H1 (cell line): Measurements from ENCODE around the gene CPNE5. TPM values are rescaled to one million over a fixed set of nuclear protein-coding genes. Genes with fewer than 3 reads are reported as not detected.

Experiments
- CTCF ChIA-PET: fragments of 300-600 bp; sonication (Branson Sonifier 250); formaldehyde crosslinking; loops from one replicate; lab custom pipeline; 2021; ENCODE audit not compliant: partially characterized antibody; lab: Charles Lee
- POLR2A ChIA-PET: fragments of 300-600 bp; sonication (Branson Sonifier 250); formaldehyde crosslinking; loops from one replicate; lab custom pipeline; 2021; ENCODE audit warnings: inconsistent platforms; ENCODE audit not compliant: partially characterized antibody; lab: Charles Lee
- DNase-seq, 2 experiments: peaks; one replicate each; pipeline versions ENCODE4 v3.0.0 to v3.0.0-alpha.2; 2010 to 2022; ENCODE audit warnings: low spot score in 2 of 2, low read depth in 1 of 2, mixed read lengths in 1 of 2
- FAIRE-seq: peaks from 2 replicates; lab custom pipeline; 2011; peaks lifted over from hg19 to GRCh38; lab: Jason Lieb, UNC
- H2AFZ ChIP-seq: 2 replicates; pipeline ENCODE4 v1.8.1; 2012; ENCODE audit warnings: low read length, inconsistent platforms
- H2AK5ac ChIP-seq: 2 replicates; pipeline ENCODE4 v1.6.1; 2013; ENCODE audit warnings: low read depth, low read length
- H2BK120ac ChIP-seq: replicated peaks from 2 replicates; pipeline ENCODE3; 2013; ENCODE audit warnings: low read depth, low read length, inconsistent platforms
- H2BK12ac ChIP-seq: 2 replicates; pipeline ENCODE4 v1.6.1; 2013; ENCODE audit warnings: low read depth, low read length
- H2BK15ac ChIP-seq: 2 replicates; pipeline ENCODE4 v1.6.1; 2013; ENCODE audit warnings: low read length
- H2BK20ac ChIP-seq: 2 replicates; pipeline ENCODE4 v1.6.1; 2013; ENCODE audit warnings: low read length
- H2BK5ac ChIP-seq: 2 replicates; pipeline ENCODE4 v1.6.1; 2013; ENCODE audit warnings: low read depth, low read length
- H3K14ac ChIP-seq: 2 replicates; pipeline ENCODE4 v1.6.1; 2013; ENCODE audit warnings: inconsistent platforms; ENCODE audit not compliant: insufficient read length
- H3K18ac ChIP-seq: 2 replicates; pipeline ENCODE4 v1.6.1; 2013; ENCODE audit warnings: low read length; ENCODE audit errors: extremely low read depth
- H3K23ac ChIP-seq: 2 replicates; pipeline ENCODE4 v1.6.1; 2013; ENCODE audit warnings: inconsistent platforms; ENCODE audit not compliant: insufficient read length
- H3K23me2 ChIP-seq: 2 replicates; pipeline ENCODE4 v1.6.1; 2013; ENCODE audit warnings: low read depth, low read length
- H3K27ac ChIP-seq: 2 replicates; pipeline ENCODE4 v1.6.1; 2011; ENCODE audit warnings: low read depth, low read length, inconsistent platforms
- H3K27me3 ChIP-seq, 4 experiments: replicated peaks in 1 of 4; 1 replicate in 1 of 4; 2 replicates in 3 of 4; pipeline versions ENCODE4 v1.6.1 to v1.8.1; 2011 to 2013; ENCODE audit warnings: low read length in 3 of 4, mild to moderate bottlenecking in 3 of 4, inconsistent platforms in 2 of 4, mixed read lengths in 2 of 4, moderate library complexity in 1 of 4; ENCODE audit not compliant: control insufficient read depth in 3 of 4, insufficient read depth in 3 of 4; ENCODE audit errors: extremely low read depth in 1 of 4
- H3K36me3 ChIP-seq, 4 experiments: 2 replicates each; pipeline versions ENCODE4 v1.6.1 to v1.8.1; 2011 to 2013; ENCODE audit warnings: mild to moderate bottlenecking in 4 of 4, low read length in 3 of 4, moderate library complexity in 2 of 4, control low read depth in 1 of 4, inconsistent platforms in 1 of 4; ENCODE audit not compliant: insufficient read depth in 4 of 4, control insufficient read depth in 2 of 4
- H3K4ac ChIP-seq: replicated peaks from 2 replicates; pipeline ENCODE3; 2013; ENCODE audit warnings: low read length, low read depth, mixed read lengths, inconsistent platforms; ENCODE audit not compliant: insufficient read length
- H3K4me1 ChIP-seq, 4 experiments: replicated peaks in 1 of 4; 1 replicate in 1 of 4; 2 replicates in 3 of 4; pipeline versions ENCODE4 v1.6.1 to v1.8.1; 2011 to 2013; ENCODE audit warnings: low read length in 3 of 4, inconsistent platforms in 2 of 4, mixed read lengths in 1 of 4; ENCODE audit not compliant: insufficient read depth in 4 of 4, control insufficient read depth in 3 of 4
- H3K4me2 ChIP-seq, 2 experiments: 2 replicates each; pipeline versions ENCODE4 v1.6.1 to v1.8.1; 2011 to 2013; ENCODE audit warnings: low read depth in 2 of 2, low read length in 2 of 2, control low read depth in 1 of 2, inconsistent platforms in 1 of 2, mild to moderate bottlenecking in 1 of 2; ENCODE audit not compliant: insufficient read depth in 1 of 2
- H3K4me3 ChIP-seq, 4 experiments: fragments of 200-600, 300-600 bp in 1 of 4; sonication (generic), shearing (Covaris generic), sonication (Bioruptor Twin) in 1 of 4; 2 replicates each; pipeline versions ENCODE4 v1.5.1 to v1.8.1; 2011 to 2016; ENCODE audit warnings: low read length in 4 of 4, low read depth in 3 of 4, control low read depth in 2 of 4, inconsistent platforms in 2 of 4, mild to moderate bottlenecking in 2 of 4, mixed read lengths in 1 of 4, moderate library complexity in 1 of 4; ENCODE audit not compliant: insufficient read depth in 2 of 4; ENCODE audit errors: extremely low read depth in 1 of 4
- H3K56ac ChIP-seq: replicated peaks from 2 replicates; pipeline ENCODE3; 2013; ENCODE audit warnings: low read depth, mild to moderate bottlenecking, mixed read lengths, low read length, inconsistent platforms; ENCODE audit not compliant: insufficient read length
- H3K79me1 ChIP-seq: 2 replicates; pipeline ENCODE4 v1.6.1; 2013; ENCODE audit warnings: low read depth, low read length, control low read depth
- H3K79me2 ChIP-seq, 2 experiments: 2 replicates each; pipeline versions ENCODE4 v1.6.1 to v1.8.1; 2012 to 2013; ENCODE audit warnings: low read length in 2 of 2, mild to moderate bottlenecking in 2 of 2, inconsistent platforms in 1 of 2; ENCODE audit not compliant: insufficient read depth in 2 of 2, control insufficient read depth in 1 of 2
- H3K9ac ChIP-seq, 4 experiments: replicated peaks in 1 of 4; 1 replicate in 1 of 4; 2 replicates in 3 of 4; pipeline versions ENCODE4 v1.6.1 to v1.8.1; 2011 to 2013; ENCODE audit warnings: low read depth in 3 of 4, low read length in 3 of 4, control low read depth in 2 of 4, mild to moderate bottlenecking in 2 of 4, moderate library complexity in 2 of 4, inconsistent platforms in 1 of 4; ENCODE audit errors: extremely low read depth in 1 of 4
- H3K9me3 ChIP-seq, 2 experiments: 2 replicates each; pipeline versions ENCODE4 v1.6.1 to v1.8.1; 2012 to 2013; ENCODE audit warnings: mild to moderate bottlenecking in 2 of 2, moderate library complexity in 2 of 2, control low read depth in 1 of 2, inconsistent platforms in 1 of 2, low read depth in 1 of 2, low read length in 1 of 2, mixed read lengths in 1 of 2; ENCODE audit not compliant: insufficient read depth in 2 of 2
- H4K20me1 ChIP-seq, 2 experiments: replicated peaks in 1 of 2; 2 replicates each; pipeline versions ENCODE3 to v1.8.1; 2011 to 2013; ENCODE audit warnings: inconsistent platforms in 2 of 2, low read length in 2 of 2, mild to moderate bottlenecking in 1 of 2; ENCODE audit not compliant: insufficient read depth in 2 of 2, control insufficient read depth in 1 of 2
- H4K5ac ChIP-seq: 2 replicates; pipeline ENCODE4 v1.6.1; 2013; ENCODE audit warnings: low read length, low read depth, mixed read lengths, inconsistent platforms; ENCODE audit not compliant: insufficient read length
- H4K8ac ChIP-seq: 2 replicates; pipeline ENCODE4 v1.8.0; 2013; ENCODE audit warnings: mild to moderate bottlenecking, moderate library complexity, low read length, inconsistent platforms; ENCODE audit not compliant: insufficient read depth; ENCODE audit errors: extremely low read depth
- H4K91ac ChIP-seq: replicated peaks from 2 replicates; pipeline ENCODE3; 2013; ENCODE audit warnings: low read length, mixed read lengths, inconsistent platforms; ENCODE audit not compliant: insufficient read length
- BACH1 ChIP-seq: IDR thresholded peaks from 2 replicates; pipeline ENCODE4 v1.6.1; 2012; ENCODE audit warnings: low read length, improper control_type of control experiment
- BCL11A ChIP-seq, 2 experiments: IDR thresholded peaks; one replicate each; pipeline ENCODE4 v1.6.1; 2011; ENCODE audit warnings: low read depth in 2 of 2, low read length in 2 of 2, mild to moderate bottlenecking in 2 of 2
- CBX8 ChIP-seq: fragments of 300-800, 300-1000 bp; sonication (generic); IDR thresholded peaks from 2 replicates; pipeline ENCODE4 v1.7.1; 2016; ENCODE audit warnings: low read depth, low read length, borderline replicate concordance
- HDAC2 ChIP-seq, 2 experiments: fragments of 300-600 bp in 1 of 2; sonication (generic) in 1 of 2; IDR thresholded peaks; 2 replicates each; pipeline ENCODE4 v1.6.1; 2011 to 2012; ENCODE audit warnings: low read depth in 2 of 2, low read length in 2 of 2, mild to moderate bottlenecking in 2 of 2, moderate library complexity in 2 of 2, borderline replicate concordance in 1 of 2, inconsistent platforms in 1 of 2
- KDM1A ChIP-seq: fragments of 200-600, 300-600 bp; sonication (generic); IDR thresholded peaks from 2 replicates; pipeline ENCODE4 v1.7.1; 2016; ENCODE audit warnings: mild to moderate bottlenecking, low read length, borderline replicate concordance
- KDM5A ChIP-seq: fragments of 200-600 bp; IDR thresholded peaks from 2 replicates; pipeline ENCODE4 v1.7.1; 2012; ENCODE audit warnings: mild to moderate bottlenecking, low read length, inconsistent platforms, mixed read lengths
- PHF8 ChIP-seq: fragments of 200-600 bp; sonication (generic); conservative IDR thresholded peaks from 2 replicates; pipeline ENCODE4 v1.7.1; 2012; ENCODE audit warnings: low read depth, mild to moderate bottlenecking, inconsistent platforms, low read length, moderate library complexity
- POLR2AphosphoS5 ChIP-seq: IDR thresholded peaks from 2 replicates; pipeline ENCODE4 v1.6.1; 2011; ENCODE audit warnings: low read depth, low read length
- YY1 ChIP-seq: IDR thresholded peaks from 2 replicates; pipeline ENCODE4 v1.6.1; 2011; ENCODE audit warnings: low read depth, mild to moderate bottlenecking, low read length
- WGBS, 2 experiments: shearing (Covaris generic) in 1 of 2; methylation state at CpG; one replicate each; pipeline versions ENCODE4 v1.1.6 to v1.1.7; 2013 to 2015; ENCODE audit warnings: low lambda C conversion rate in 2 of 2, mixed read lengths in 2 of 2, inconsistent platforms in 1 of 2, low coverage in 1 of 2, missing lambda C conversion rate in 1 of 2; ENCODE audit not compliant: insufficient replicate concordance in 2 of 2, insufficient coverage in 1 of 2, insufficient read length in 1 of 2; ENCODE audit errors: extremely low coverage in 1 of 2, missing lambda C conversion rate in 1 of 2; 5-methylcytosine and 5-hydroxymethylcytosine counted together
- polyA plus RNA-seq, 7 experiments: library from polyadenylated mRNA; depleted of rRNA in 3 of 7; stranded (reverse) in 5 of 7; unstranded in 2 of 7; fragments of >200 nt in 5 of 7; fragments of 200-250 nt in 2 of 7; gene quantifications; 1 replicate in 5 of 7; 2 replicates in 1 of 7; 4 replicates in 1 of 7; pipeline versions ENCODE4 v1.2.1 to v1.2.3, GENCODE V29; 2011 to 2013; ENCODE audit warnings: missing spikeins in 2 of 7, mixed read lengths in 2 of 7
- total RNA-seq: library from RNA; stranded (reverse); fragmentation: NEBNext Ultra II Directional; extraction: Animal tissue kit (Norgen Biotek cat#: 25700); gene quantifications from 2 replicates; pipeline ENCODE4 v1.2.1, GENCODE V29; 2021

Gene CPNE5
- total and polyA plus RNA-seq, 2 of the 8 experiments (the other 6 are each of a cell fraction or from before 2014, with no cell fraction given), result 0.88 to 1.8 TPM

GRCh38 chr6:36746251-36746650, 93.0 kb downstream of the CPNE5 start:
- Histone ChIP-seq H3K79me1 (no peaks in the 10 kb centered on the region), H2BK12ac (no peak overlapping the region), H2AK5ac (no peak overlapping the region), H3K27me3 (no peaks in the 10 kb centered on the region), H2AFZ (no peak overlapping the region), H3K9me3 (0 out of 4 replicates have a peak, but pooled peaks cover 0 to 3% of the 10 kb centered on the region in 2 experiments), H2BK15ac (no peak overlapping the region), H3K23ac (no peak overlapping the region), H3K4me1 (no peaks in the 10 kb centered on the region; a peak in 1 of 7 replicates), H4K8ac (no peak overlapping the region), H3K56ac (no peak overlapping the region), H4K5ac (no peak overlapping the region), H3K27ac (no peak overlapping the region), H4K20me1 (no peaks in the 10 kb centered on the region), H2BK120ac (no peak overlapping the region), H3K23me2 (no peaks in the 10 kb centered on the region), H4K91ac (no peak overlapping the region), H3K18ac (no peak overlapping the region), H3K4me2 (no peak overlapping the region), H3K36me3 (no peaks in the 10 kb centered on the region), H2BK20ac (no peak overlapping the region), H3K4ac (no peak overlapping the region), H3K14ac (no peak overlapping the region), H3K9ac (no peak overlapping the region), H3K4me3 (no peak overlapping the region), H3K79me2 (no peaks in the 10 kb centered on the region), H2BK5ac (no peak overlapping the region)
- no peak for TF ChIP-seq POLR2AphosphoS5
- no peak for TF ChIP-seq KDM1A
- no peak for TF ChIP-seq CBX8
- no peak for TF ChIP-seq PHF8
- TF ChIP-seq HDAC2 (IDR thresholded peaks at IDR 0.05; ENCODE audit: borderline replicate concordance in 1 of 2, low read depth in 2 of 2, low read length in 2 of 2), result no peak
- no peak for TF ChIP-seq BACH1
- no peak for TF ChIP-seq YY1
- no peak for TF ChIP-seq KDM5A
- no peak for TF ChIP-seq BCL11A (IDR thresholded peaks at IDR 0.05; ENCODE audit: low read depth in 2 of 2, low read length in 2 of 2)
- 90% methylated on average over 14 of the region's 14 CpGs; no CpG with 5 or more reads in 1 of the 2 experiments for whole genome bisulfite sequencing, 2 experiments
- DNase-seq (no peak), FAIRE-seq (no peak)
- CTCF ChIA-PET, result interaction anchor here (1.3 to 4.4 kb wide), 4 partner anchors 8 to 104 kb away, joined by 3 to 17 read pairs (median 10); no protein-coding TSS in a partner anchor
- POLR2A ChIA-PET, result no interaction called here
